Psoas muscle (tissue), 8 donors: Measurements from ENCODE around the gene RGS9. TPM values are rescaled to one million over a fixed set of nuclear protein-coding genes. Genes with fewer than 3 reads are reported as not detected.

Source experiments
- ATAC-seq, 4 donors: fragments of 200-7000 bp; cut with Tn5 transposase; one replicate each; pipeline ENCODE4 v1.9.1; 2020; ENCODE audit warnings: moderate library complexity in 3 of 4, mild to moderate bottlenecking in 2 of 4
- DNase-seq, 2 donors: peaks; one replicate each; pipeline ENCODE4 v3.0.0-alpha.2; 2020
- H3K27ac ChIP-seq: fragments of 200-600 bp; one replicate; pipeline ENCODE4 v1.8.0; 2022
- H3K27me3 ChIP-seq, 3 donors: fragments of 200-600 bp in 1 of 3; one replicate each; pipeline versions ENCODE4 v1.6.1 to v1.8.0; 2013 to 2022; ENCODE audit warnings: low read length in 2 of 3, mild to moderate bottlenecking in 2 of 3, moderate library complexity in 1 of 3; ENCODE audit not compliant: insufficient read depth in 3 of 3
- H3K36me3 ChIP-seq, 2 donors: fragments of 200-600 bp in 1 of 2; one replicate each; pipeline versions ENCODE4 v1.6.1 to v1.8.0; 2013 to 2022; ENCODE audit warnings: low read depth in 1 of 2, mild to moderate bottlenecking in 1 of 2, moderate library complexity in 1 of 2; ENCODE audit not compliant: insufficient read depth in 1 of 2
- H3K4me1 ChIP-seq: fragments of 200-600 bp; one replicate; pipeline ENCODE4 v1.8.0; 2022
- H3K4me3 ChIP-seq: fragments of 200-600 bp; one replicate; pipeline ENCODE4 v1.8.0; 2022; ENCODE audit warnings: mild to moderate bottlenecking
- H3K9me3 ChIP-seq: fragments of 200-600 bp; one replicate; pipeline ENCODE4 v1.8.0; 2022
- CTCF ChIP-seq: fragments of 200-600 bp; IDR thresholded peaks from one replicate; pipeline ENCODE4 v1.8.0; 2022; ENCODE audit warnings: antibody characterized with exemption
- WGBS, 3 donors: extraction: QIAGEN DNeasy Blood & Tissue Kit; methylation state at CpG; one replicate each; pipeline versions ENCODE4 v1.1.6 to v1.1.7; 2013; 5-methylcytosine and 5-hydroxymethylcytosine counted together
- intact Hi-C, 2 donors: fragments of 100-400 bp; cut with DNase I; formaldehyde crosslinking; loops; one replicate each; pipeline versions ENCODE4 v1.11.0 to v1.14.2; 2022
- polyA plus RNA-seq, 3 donors: library from polyadenylated mRNA; stranded (reverse); fragments of 200-250 nt; gene quantifications; one replicate each; pipeline ENCODE4 v1.2.3, GENCODE V29; 2013
- total RNA-seq, 4 donors: library from RNA; stranded (reverse); fragmentation: NEBNext Ultra II Directional in 2 of 4; extraction: Animal tissue kit (Norgen Biotek cat#: 25700) in 2 of 4; gene quantifications; one replicate each; pipeline versions ENCODE4 v1.2.1 to v1.2.4, GENCODE V29; 2021 to 2023
- donor health status: healthy with polysubstance abuse.
- donor health status: DM: no; HTN: no; CAD: no; lungs with moderate emphysema.
- donor health status: Bipolar disorder and iron deficiency.
- donor health status: healthy.
- donor health status: DM: yes; HTN: yes; CAD: no.
- donor health status: DM: no; HTN: no; CAD: no.
- donor health status: DM: no; HTN: no; CAD: no.
- donor health status: DM: yes; HTN: yes; CAD: no.

RGS9 gene
- total and polyA plus RNA-seq, 7 donors = 0.33 to 4.8 (median 2.1) TPM

DNA sequence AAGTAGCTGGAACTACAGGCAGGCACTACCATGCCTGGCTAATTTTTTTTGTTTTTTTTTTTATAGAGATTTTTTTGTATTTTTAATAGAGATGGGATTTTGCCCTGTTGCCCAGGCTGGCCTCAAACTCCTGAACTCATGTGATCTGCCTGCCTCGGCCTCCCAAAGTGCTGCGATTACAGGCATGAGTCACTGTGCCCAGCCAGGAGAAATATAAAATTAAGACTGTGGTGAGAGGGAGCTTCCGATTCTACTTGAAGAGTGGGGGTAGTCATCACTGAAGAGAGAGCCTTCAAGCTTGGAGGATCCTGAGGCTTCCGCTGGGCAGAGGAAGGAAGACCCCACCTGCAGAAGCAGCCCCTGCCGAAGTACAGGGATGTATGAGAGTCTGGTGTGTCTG, 34.4 kb upstream of the RGS9 start:
- Histone ChIP-seq H3K9me3 (no peaks in the 10 kb centered on the region), H3K27ac (no peak overlapping the region), H3K27me3 (no peaks in the 10 kb centered on the region), H3K4me1 (peaks cover 26% of the 10 kb centered on the region), H3K4me3 (no peak overlapping the region), H3K36me3 (no peaks in the 10 kb centered on the region)
- 77 to 86% (median 80%) methylated on average over 5 of the region's 5 CpGs for WGBS, 3 donors
- no peak for DNase-seq
- intact Hi-C loops = loop anchor here (5.0 kb wide), 3 partner anchors 45 to 140 kb away; partner anchors contain the start of gene GNA13 (in 1 of the 2)
- no peak for ATAC-seq
- TF ChIP-seq CTCF = no peak

DNA sequence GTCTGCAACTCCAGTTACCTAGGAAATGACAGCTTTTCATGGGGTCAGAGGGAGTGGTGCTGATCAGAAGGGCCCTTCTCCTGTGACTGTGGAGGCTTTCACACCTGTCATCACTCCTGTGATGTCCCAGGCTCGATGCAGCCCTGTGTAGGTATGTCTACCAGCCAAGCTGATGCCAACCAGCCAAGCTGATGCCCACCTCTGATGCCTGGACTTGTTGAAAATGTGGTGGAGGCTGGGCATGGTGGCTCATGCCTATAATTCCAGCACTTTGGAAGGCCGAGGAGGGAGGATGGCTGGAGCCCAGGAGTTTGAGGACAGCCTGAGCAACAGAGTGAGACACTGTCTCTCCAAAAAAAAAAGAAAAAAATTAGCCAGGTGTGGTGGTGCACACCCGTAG, 33.7 kb upstream of the RGS9 start:
- no peaks in the 10 kb centered on the region for H3K9me3 ChIP-seq
- ATAC-seq = no peak
- WGBS, 3 donors = 63 to 75% (median 65%) methylated on average over 3 of the region's 3 CpGs
- H3K4me1 ChIP-seq = peaks cover 26% of the 10 kb centered on the region
- no peak for DNase-seq
- no peaks in the 10 kb centered on the region for H3K27me3 ChIP-seq
- no peak overlapping the region for H3K27ac ChIP-seq
- TF ChIP-seq CTCF = no peak
- H3K4me3 ChIP-seq = no peak overlapping the region
- H3K36me3 ChIP-seq = no peaks in the 10 kb centered on the region
- intact Hi-C loops = loop anchor here (5.0 kb wide), 3 partner anchors 46 to 141 kb away; partner anchors contain the start of gene GNA13 (in 1 of the 2)

GRCh38 chr17:65103896-65104295, 33.3 kb upstream of the RGS9 start:
- H3K27ac ChIP-seq = no peak overlapping the region

GRCh38 chr17:65104541-65104940, 32.6 kb upstream of the RGS9 start:
- H3K36me3 ChIP-seq = no peaks in the 10 kb centered on the region
- DNase-seq = no peak
- peak overlapping the region; percentile 23 for H3K27ac ChIP-seq
- no peaks in the 10 kb centered on the region for H3K9me3 ChIP-seq
- peaks cover 20% of the 10 kb centered on the region for H3K4me1 ChIP-seq
- TF ChIP-seq CTCF = no peak
- H3K4me3 ChIP-seq = no peak overlapping the region
- intact Hi-C loops = loop anchor here (5.0 kb wide), 3 partner anchors 47 to 142 kb away; partner anchors contain the start of gene GNA13 (in 1 of the 2)
- ATAC-seq = no peak
- H3K27me3 ChIP-seq = no peaks in the 10 kb centered on the region

More at GRCh38 chr17:65103896-65104295, 33.3 kb upstream of the RGS9 start:
- H3K9me3 ChIP-seq = no peaks in the 10 kb centered on the region
- WGBS, 3 donors = 75 to 81% (median 79%) methylated on average over 5 of the region's 5 CpGs
- ATAC-seq = no peak
- intact Hi-C loops = loop anchor here (5.0 kb wide), 3 partner anchors 47 to 142 kb away; partner anchors contain the start of gene GNA13 (in 1 of the 2)
- H3K4me3 ChIP-seq = no peak overlapping the region
- DNase-seq = no peak
- TF ChIP-seq CTCF = no peak
- H3K4me1 ChIP-seq = peaks cover 26% of the 10 kb centered on the region
- no peaks in the 10 kb centered on the region for H3K36me3 ChIP-seq
- no peaks in the 10 kb centered on the region for H3K27me3 ChIP-seq

- Histone ChIP-seq H3K4me1 (peaks cover 16% of the 10 kb centered on the region), H3K9me3 (no peaks in the 10 kb centered on the region), H3K36me3 (no peaks in the 10 kb centered on the region), H3K27ac (peak overlapping the region; percentile 23), H3K4me3 (no peak overlapping the region), H3K27me3 (no peaks in the 10 kb centered on the region)
- ATAC-seq (no peak), DNase-seq (no peak)
- intact Hi-C loops = loop anchor here (5.0 kb wide), 3 partner anchors 48 to 143 kb away; partner anchors contain the start of gene GNA13 (in 1 of the 2)
- TF ChIP-seq CTCF = no peak
- 38 to 46% (median 41%) methylated on average over 6 of the region's 6 CpGs for WGBS, 3 donors
These were observed 32.2 kb upstream of the RGS9 start for GRCh38 chr17:65104973-65105372.
